HG02678 (cell line): ENCODE results near the gene DDX27.

Experiments
- ATAC-seq: cut with Tn5 transposase; IDR thresholded peaks from one replicate; pipeline ENCODE4 v1.9.1; 2021; ENCODE audit warnings: mild to moderate bottlenecking, moderate library complexity; ENCODE audit not compliant: unreplicated experiment

Gene DDX27

GRCh38 chr20:49247169-49247723 lies 28.0 kb downstream of the DDX27 start:
- ATAC-seq: no peak

DNA sequence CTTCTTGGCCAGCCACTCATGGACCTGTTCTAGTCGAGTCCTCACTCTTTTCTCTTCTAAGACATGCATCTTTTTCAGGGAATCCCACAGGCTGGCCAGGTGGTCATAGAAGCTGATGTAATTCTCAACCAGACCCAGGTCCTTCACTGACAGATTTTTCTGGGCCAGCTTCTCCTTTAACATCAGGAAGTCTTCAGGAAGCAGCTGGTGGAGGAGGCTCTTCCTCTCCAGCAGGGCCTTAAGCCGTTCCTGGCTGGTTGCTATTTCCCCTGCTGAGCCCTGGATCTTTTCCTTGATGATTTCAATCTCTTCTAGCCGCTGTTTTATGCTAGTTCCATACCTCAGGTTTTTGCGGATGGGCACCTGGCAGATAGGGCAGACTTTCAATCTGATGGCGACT lies 28.6 kb downstream of the DDX27 start:
- no peak for ATAC-seq

GRCh38 chr20:49248301-49248700 lies 29.1 kb downstream of the DDX27 start:
- ATAC-seq: no peak

GRCh38 chr20:49248879-49249665 lies 29.9 kb downstream of the DDX27 start:
- no peak for ATAC-seq

GRCh38 chr20:49252556-49253350 lies 33.5 kb downstream of the DDX27 start:
- no peak for ATAC-seq

DNA sequence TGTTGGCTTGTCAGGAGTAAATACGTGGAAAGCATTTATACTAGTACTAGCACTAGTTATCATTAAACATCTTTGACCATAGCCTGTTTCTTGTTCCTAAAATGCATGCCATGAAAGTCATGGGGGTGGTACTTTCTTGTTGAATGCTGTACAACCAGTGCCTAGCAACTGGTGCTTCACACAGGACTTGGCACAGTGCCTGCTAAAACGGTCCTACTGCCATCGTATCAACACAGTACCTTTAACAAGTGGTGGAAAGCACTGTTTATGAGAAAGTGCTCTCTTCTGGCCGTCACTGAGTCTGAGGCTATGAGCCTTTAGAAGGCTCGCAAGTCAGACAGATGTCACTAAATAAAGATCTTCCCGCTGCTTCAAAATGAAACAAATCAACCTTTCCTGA lies 37.0 kb downstream of the DDX27 start:
- ATAC-seq: no peak

DNA sequence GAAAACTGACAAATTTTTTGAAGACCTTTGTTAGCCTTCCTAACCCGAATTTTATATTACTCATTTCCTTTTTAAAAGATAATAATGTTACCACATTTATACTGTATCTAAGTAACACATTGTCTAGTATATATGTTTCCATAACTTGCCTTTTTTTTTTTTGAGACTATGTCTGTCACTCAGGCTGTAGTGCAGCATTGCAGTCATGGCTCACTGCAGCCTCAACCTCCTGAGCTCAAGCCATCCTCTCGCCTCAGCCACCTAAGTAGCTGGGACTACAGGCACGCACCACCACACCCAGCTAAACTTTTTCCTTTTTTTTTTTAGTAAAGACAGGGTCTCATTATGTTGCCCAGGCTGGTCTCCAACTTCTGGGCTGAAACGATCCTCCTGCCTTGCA lies 40.1 kb downstream of the DDX27 start:
- no peak for ATAC-seq

DNA sequence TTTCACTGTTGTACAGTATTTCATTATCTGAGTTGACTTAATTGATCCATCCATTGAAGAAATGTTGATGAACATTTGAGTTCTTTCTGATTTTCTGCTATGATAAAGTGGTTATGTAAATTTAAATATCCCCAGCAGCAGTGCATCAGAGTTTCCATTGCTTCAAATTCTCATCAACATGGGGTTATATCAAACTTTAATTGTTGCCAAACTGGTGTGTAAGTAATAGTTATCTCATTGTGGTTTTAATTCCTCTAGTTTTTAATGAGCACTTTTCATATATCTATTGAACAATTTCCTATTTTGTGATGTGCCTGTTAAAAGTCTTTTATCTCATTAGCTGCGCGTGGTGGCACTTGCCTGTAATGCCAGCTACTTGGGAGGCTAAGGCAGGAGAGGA lies 40.6 kb downstream of the DDX27 start:
- no peak for ATAC-seq

DNA sequence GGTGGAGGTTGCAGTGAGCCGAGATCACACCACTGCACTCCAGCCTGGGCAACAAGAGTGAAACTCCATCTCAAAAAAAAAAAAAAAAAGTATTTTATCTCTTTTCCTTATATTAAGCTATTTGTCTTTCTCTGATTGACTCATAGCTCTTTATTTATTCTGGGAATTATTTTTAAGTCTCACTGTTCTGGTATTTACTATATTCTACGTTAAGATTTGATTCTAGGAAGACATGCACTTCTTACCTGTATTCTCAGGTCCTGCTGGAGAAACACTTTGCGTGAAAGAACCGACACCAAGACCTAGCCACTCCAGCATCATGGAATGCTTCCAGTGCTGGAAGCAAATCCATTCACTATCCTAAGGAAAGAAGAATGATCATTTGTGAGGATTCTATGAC lies 41.0 kb downstream of the DDX27 start:
- ATAC-seq: no peak

GRCh38 chr20:49261173-49261572 lies 42.0 kb downstream of the DDX27 start:
- ATAC-seq: no peak

GRCh38 chr20:49262444-49262843 lies 43.2 kb downstream of the DDX27 start:
- ATAC-seq: no peak

DNA sequence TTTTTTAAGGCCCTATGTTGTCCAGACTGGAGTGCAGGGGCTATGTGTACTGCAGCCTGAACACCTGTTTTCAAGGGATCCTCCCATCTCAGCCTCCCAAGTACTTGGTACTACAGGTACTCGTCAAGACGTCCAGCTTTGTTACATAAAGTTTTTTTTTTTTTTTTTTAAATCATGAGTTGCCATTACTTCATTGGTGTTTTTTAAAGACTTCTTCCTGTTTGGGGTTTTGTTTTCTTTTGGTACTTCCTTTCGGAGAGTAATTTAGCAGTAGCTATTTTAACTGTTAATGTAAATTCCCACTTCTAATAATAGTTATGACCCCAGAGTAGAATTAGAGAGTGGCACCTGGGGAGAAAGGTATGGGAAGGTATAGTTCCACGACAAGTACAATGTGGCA lies 48.1 kb downstream of the DDX27 start:
- no peak for ATAC-seq

DNA sequence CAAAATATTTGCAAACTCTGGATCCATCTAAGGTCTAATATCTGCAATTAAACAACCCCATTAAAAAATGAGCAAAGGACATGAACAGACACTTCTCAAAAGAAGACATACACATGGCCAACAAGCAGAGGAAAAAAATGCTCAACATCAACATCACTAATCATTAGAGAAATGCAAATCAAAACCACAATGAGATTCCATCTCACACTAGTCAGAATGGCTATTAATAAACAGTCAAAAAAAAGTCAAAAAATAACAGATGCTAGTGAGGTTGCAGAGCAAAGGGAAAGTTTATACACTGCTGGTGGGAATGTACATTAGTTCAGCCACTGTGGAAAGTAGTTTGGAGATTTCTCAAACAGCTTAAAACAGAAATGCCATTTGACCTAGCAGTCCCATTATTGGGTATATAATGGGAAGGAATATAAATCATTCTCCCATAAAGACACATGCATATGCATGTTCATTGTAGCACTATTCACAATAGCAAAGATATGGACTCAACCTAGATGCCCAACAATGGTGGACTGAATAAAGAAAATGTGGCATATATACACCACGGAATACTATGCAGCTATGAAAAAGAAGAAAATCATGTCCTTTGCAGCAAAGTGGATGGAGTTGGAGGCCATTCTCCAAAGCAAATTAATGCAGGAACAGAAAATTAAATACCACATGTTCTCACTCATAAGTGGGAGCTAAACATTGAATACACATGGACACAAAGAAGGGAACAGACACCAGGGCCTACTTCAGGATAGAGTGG lies 49.6 kb downstream of the DDX27 start:
- no peak for ATAC-seq

DNA sequence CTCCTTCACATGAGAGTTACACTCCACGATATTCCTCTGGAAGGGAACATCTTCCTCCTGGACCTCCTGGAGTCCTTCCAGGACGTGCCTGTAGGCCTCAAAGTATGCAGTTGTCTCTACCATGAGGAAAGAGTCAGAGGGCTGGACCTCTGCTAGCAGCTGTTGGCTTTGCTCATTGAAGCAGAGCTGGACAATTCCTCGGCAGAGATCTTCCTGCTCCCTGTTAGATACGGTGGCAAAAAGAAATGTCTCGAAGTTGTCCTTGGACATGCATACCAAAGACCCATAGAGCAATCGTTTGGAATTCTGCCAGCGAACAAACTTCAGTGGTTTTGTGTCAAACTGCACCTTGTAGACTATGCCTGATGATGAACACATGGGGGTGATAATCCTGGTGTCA lies 51.0 kb downstream of the DDX27 start:
- ATAC-seq: no peak

GRCh38 chr20:49270736-49271135 lies 51.5 kb downstream of the DDX27 start:
- ATAC-seq: no peak

DNA sequence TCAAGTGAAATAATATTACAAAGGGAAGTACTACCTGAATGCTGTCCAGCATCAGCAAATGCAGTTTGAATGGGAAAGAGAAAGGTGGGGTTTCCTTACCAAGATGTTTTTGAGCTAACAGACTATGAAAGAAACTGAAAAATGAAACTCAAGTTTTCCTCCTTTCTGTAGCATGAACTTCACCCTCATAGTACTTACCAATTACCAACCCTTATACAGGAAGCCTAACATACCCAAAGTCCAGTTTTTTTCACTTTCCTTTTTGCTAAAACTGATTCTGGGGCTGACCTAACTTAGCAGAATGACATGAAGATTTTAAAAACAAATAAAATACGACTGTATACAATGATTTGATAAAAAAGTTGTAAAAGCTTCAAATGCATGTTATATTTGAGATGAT lies 53.4 kb downstream of the DDX27 start:
- ATAC-seq: no peak

GRCh38 chr20:49273696-49274277 lies 54.6 kb downstream of the DDX27 start:
- no peak for ATAC-seq

DNA sequence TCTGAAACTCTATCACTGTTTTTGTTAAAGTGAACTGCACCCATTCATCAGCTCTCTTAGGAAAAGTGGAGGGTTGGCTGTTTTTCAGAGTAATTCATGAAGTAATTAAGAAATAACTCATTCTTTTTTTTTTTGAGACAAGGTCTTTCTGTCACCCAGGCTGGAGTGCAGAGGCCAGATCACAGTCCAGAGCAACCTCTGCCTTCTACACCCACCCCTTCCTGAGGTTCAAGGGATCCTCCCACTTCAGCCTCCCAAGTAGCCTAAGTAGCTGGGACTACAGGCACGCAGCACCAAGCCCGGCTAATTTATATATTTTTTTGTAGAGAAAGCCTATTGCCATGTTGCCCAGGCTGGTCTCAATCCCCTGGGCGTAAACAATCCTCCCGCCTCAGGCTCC lies 56.0 kb downstream of the DDX27 start:
- ATAC-seq: no peak

DNA sequence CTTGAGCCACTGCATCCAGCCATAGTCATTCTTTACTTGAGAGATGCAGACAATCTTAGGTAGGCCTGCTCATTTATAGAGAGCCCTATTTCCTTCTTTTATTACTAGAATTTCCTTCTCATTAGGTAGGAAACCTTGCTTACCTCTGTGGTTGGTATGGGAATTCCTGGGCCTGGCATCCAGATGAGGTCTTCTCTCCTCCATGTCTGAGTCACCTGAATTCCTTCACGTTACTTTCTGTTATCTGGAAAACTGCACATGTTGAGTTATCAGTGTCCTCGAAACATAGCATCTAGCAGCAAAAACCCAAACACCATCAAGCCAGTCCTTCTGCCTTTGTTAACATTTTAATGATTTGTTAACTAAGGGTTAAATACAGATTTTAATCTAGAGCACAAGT lies 56.4 kb downstream of the DDX27 start:
- no peak for ATAC-seq

- no peak for ATAC-seq
Measured at GRCh38 chr20:49276161-49276960, 57.1 kb downstream of the DDX27 start.
